ENCODE measurements around the gene ZNF518A. TPM values are rescaled to one million over a fixed set of nuclear protein-coding genes. Genes with fewer than 3 reads are reported as not detected.

Gene ZNF518A
- total RNA-seq = 10 to 100 TPM; 37.6 to 39.6 TPM
- long read RNA-seq, partial matches to known transcripts = 0 of 10 reads
- long read RNA-seq, other reads (novel, unspliced or antisense) = 10 of 10 reads

- ATAC-seq = peak; percentile 94
- peak; percentile 94 to 95 for DNase-seq
- intact Hi-C loops (cut with DNase I, micrococcal nuclease) = no loop called here
Measured at GRCh38 chr10:96129387-96130325, at the start of gene ZNF518A. Gene ZNF518A (plus strand): TSS chr10:96130297. CDS start chr10:96156323, 26,026 bp downstream.

GRCh38 chr10:96082153-96082552 is 47.9 kb upstream of the ZNF518A start:
- no peak for DNase-seq
- no peak for ATAC-seq
- intact Hi-C loops (cut with DNase I, micrococcal nuclease) = no loop called here

GRCh38 chr10:96082748-96083147 is 47.3 kb upstream of the ZNF518A start:
- DNase-seq (no peak), ATAC-seq (no peak)
- intact Hi-C loops (cut with DNase I, micrococcal nuclease) = no loop called here

GRCh38 chr10:96089116-96089515 is 41.0 kb upstream of the ZNF518A start:
- DNase-seq (no peak), ATAC-seq (peak; percentile 62)
- intact Hi-C loops (cut with DNase I, micrococcal nuclease) = no loop called here

- DNase-seq = peak; percentile 92 to 95
- intact Hi-C loops (cut with DNase I, micrococcal nuclease) = no loop called here
- peak; percentile 93 for ATAC-seq
Measured at GRCh38 chr10:96089670-96090462, 40.2 kb upstream of the ZNF518A start.

- ATAC-seq = no peak
- intact Hi-C loops (cut with DNase I, micrococcal nuclease) = no loop called here
- DNase-seq = no peak
Measured at GRCh38 chr10:96090463-96090800, 39.7 kb upstream of the ZNF518A start.

GRCh38 chr10:96092999-96093767 is 36.9 kb upstream of the ZNF518A start:
- intact Hi-C loops (cut with DNase I, micrococcal nuclease) = no loop called here
- ATAC-seq (no peak), DNase-seq (no peak)

GRCh38 chr10:96093948-96094347 is 36.1 kb upstream of the ZNF518A start:
- DNase-seq (no peak), ATAC-seq (no peak)
- intact Hi-C loops (cut with DNase I, micrococcal nuclease) = no loop called here

GRCh38 chr10:96096958-96097357 is 33.1 kb upstream of the ZNF518A start:
- ATAC-seq = no peak
- intact Hi-C loops (cut with DNase I, micrococcal nuclease) = no loop called here

GRCh38 chr10:96097865-96098264 is 32.2 kb upstream of the ZNF518A start:
- no peak for DNase-seq
- no peak for ATAC-seq
- intact Hi-C loops (cut with DNase I, micrococcal nuclease) = no loop called here

More at GRCh38 chr10:96096958-96097357, 33.1 kb upstream of the ZNF518A start:
- no peak for DNase-seq

GRCh38 chr10:96107623-96108038 is 22.5 kb upstream of the ZNF518A start:
- intact Hi-C loops (cut with DNase I, micrococcal nuclease) = no loop called here
- ATAC-seq = no peak
- no peak for DNase-seq

GRCh38 chr10:96112531-96112930 is 17.6 kb upstream of the ZNF518A start:
- intact Hi-C loops (cut with DNase I, micrococcal nuclease) = no loop called here
- DNase-seq = no peak
- no peak for ATAC-seq

- peak; percentile 30 to 39 for DNase-seq
- intact Hi-C loops (cut with DNase I, micrococcal nuclease) = no loop called here
- peak; percentile 93 for ATAC-seq
Measured at GRCh38 chr10:96118604-96119450, 11.3 kb upstream of the ZNF518A start.

- ATAC-seq (no peak), DNase-seq (no peak)
- intact Hi-C loops (cut with DNase I, micrococcal nuclease) = no loop called here
Measured at GRCh38 chr10:96122824-96123223, 7.3 kb upstream of the ZNF518A start.

- peak; percentile 60 to 62 for DNase-seq
- intact Hi-C loops (cut with DNase I, micrococcal nuclease) = no loop called here
- peak; percentile 97 for ATAC-seq
Measured at GRCh38 chr10:96124230-96125141, 5.6 kb upstream of the ZNF518A start.

GRCh38 chr10:96125142-96125515 is 5.0 kb upstream of the ZNF518A start:
- intact Hi-C loops (cut with DNase I, micrococcal nuclease) = no loop called here
- DNase-seq (no peak), ATAC-seq (no peak)

GRCh38 chr10:96130326-96130995 is 364 bp downstream of the ZNF518A start:
- DNase-seq (peak; percentile 75 to 83), ATAC-seq (peak; percentile 81)
- intact Hi-C loops (cut with DNase I, micrococcal nuclease) = no loop called here

Measured in left colon (tissue), 2 donors.